ENCODE results near the gene PTGIR.

GRCh38 chr19:46659151-46660007, 34.5 kb upstream of the PTGIR start:
- TF ChIP-seq CTCF (optimal IDR thresholded peaks at IDR 0.05 in 1 of 3, IDR thresholded peaks at IDR 0.05 in 1 of 3, conservative IDR thresholded peaks at IDR 0.05 in 1 of 3; ENCODE audit: extremely low read depth in 1 of 3, insufficient read depth in 2 of 3, low read length in 3 of 3) (no peak), EZH2 (IDR thresholded peaks at IDR 0.05; ENCODE audit: low read length) (no peak)

Data from keratinocyte (primary cell).